ENCODE results near the gene EDAR.

EDAR gene

DNA sequence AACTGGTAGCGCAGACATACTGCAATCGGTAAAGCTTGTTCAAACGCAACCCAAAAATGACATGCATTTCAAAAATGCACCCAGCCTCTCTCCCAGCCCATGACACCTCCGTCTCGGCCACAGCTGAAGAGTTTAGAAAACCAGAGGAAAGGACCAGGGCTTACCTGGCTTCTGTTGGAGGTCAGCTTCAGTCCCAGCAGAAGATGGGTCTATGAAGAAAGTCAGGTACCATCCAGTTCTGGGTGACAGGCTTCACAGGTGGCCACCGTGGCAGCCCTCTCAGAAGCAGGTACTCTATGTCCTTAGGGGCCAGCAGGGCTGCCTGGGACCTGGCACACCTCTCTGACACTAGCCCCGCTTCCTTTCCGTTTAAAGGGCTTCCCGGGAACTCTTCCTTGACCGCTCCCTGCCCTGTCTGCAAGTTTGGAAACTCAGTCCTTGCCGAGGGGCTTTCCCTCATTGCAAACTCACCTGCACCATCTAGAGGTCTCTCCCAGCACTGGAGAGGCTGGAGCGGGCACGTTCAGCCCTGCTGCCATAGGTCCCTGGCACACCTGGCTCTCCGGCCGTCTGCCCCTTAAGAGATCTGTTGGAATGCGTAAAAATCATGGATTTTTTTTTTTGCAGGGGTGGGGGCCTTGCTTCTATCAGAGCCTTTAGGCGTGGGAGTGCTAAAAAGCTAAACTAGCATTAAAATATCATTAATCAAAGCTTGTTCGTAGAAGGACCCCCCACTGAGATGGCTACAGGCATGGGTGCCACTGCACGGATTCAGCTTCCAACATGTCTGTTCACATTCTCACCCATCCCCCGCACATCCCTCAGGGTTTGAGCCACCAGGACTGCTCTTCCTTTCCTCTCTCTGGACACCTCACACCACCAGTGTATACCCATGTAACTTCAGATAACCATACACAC, at the start of gene EDAR:
TSS of gene EDAR (minus strand) at position 425 of the 918 bp plus-strand sequence. CDS start 58,206 bp downstream, outside the sequence.
- peak; percentile 70 for DNase-seq

- no peak for DNase-seq
Measured at GRCh38 chr2:109033171-109033570, 44.2 kb upstream of the EDAR start.

- DNase-seq = no peak
Measured at GRCh38 chr2:109032229-109032820, 43.3 kb upstream of the EDAR start.

DNA sequence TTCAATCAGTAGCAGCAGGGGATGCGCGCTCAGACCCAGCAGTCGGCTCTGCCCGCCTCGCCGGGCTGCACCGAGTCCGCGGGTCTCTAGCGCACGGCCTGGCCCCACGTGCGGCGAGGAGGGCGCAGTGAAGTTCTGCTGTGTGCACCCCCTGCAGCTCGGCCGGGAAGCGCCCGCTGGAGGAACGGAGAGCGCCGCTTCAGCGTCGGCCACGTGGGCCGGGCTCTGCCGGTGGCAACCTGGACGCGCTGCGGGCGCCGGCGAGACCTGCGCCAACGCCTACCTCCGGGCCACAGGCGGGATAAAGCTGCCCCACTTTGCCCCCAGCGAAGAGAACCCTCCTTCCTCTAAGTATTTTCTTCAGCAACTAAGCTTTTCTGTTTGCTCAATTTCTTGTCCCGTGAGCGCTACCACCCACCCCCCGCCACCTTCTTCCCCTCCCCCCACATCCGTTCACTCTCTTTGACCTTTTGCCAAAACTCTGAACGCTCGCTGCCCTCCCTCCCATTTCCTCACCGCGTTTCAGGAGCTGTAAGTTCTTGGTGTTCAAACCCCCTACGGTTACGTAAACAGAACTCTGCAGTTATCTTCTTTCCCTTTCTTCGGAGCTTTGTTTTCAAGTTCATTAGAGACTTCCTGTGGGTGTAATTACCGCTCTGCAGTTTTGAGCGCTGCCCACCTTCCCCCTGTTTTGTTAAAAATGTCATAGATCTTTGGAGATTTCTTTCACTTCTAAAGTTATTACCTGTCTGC, 42.6 kb upstream of the EDAR start:
- DNase-seq = peak; percentile 46

DNA sequence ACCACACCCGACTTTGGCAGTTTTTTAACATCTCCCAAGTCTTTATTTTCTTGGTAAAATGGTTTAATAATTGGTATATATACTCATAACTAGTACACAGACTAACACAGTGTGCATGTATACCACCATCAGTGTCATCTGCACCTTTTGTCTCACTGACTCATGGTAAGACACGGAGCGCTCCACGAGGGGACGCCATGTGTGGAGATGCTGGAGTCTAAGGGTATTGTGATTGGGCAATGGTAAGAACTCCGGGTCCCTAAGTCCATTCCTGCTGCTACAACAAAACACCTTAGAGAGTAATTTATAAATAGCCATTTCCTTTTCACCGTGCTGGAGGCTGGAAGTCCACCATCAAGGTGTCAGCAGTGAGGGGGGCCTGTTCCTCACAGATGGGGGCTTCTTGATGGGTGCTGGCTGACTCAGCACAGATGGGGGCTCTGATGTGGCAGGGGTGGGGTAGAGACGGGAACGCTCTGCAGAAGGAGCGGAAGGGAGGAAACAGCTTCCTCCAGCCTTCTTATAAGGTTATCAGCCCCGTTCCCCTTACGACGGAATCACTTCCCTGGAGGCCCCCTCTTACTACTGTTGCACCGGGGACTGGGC, 42.0 kb upstream of the EDAR start:
- no peak for DNase-seq

DNA sequence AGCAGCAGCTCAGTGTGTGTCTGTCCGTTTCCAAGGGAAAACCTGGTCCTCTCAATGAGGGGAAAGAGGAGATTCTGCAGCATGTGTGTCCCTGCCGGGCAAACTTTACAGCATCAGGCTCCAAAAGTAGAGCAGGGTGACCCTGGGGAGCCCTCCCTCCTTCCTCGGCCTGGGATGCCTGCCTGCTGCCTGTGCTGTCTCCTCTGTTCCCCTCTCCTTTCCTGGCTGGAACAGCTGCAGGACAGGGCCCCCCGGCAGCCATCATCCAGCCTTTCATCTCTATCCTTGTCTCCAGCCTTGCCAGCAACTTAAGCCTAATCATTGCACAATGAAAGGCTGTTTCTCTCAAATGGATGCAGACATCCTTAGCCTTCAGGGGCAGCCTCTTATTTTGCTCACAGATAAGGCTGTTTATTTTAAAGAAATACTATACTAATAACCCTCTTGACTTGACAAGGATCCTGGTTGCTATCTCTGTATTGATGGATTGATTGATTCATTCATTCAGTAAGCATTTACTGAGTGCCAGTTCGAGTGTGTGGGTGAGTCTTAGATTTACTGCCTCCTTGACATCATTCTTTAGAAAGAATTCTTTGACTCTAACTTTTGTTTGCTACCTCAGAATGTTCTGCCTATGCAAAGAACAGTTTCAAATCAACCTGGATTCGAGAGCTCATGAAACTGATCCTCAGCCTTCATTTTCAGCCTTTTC, 40.6 kb upstream of the EDAR start:
- no peak for DNase-seq

GRCh38 chr2:109028738-109029489, 39.9 kb upstream of the EDAR start:
- no peak for DNase-seq

DNA sequence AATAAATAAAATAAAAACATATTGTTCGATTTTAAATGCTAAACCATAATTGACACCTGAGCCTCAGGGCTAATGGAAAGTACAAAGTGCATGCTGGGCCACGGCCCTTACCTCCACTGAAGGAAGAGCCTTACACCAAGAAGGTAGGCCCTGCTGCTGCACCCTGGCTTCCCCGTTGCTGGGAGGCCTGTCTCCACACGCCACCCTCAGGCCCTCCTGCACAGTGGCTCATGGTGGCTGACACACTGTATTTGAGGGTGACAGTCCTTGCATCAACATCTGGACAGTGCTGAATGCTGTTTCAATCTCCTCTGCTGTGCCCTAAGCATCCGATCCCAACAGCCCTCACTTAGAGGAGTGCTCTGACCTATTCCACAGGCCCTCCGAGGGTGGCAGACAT, 39.3 kb upstream of the EDAR start:
- DNase-seq = no peak

DNA sequence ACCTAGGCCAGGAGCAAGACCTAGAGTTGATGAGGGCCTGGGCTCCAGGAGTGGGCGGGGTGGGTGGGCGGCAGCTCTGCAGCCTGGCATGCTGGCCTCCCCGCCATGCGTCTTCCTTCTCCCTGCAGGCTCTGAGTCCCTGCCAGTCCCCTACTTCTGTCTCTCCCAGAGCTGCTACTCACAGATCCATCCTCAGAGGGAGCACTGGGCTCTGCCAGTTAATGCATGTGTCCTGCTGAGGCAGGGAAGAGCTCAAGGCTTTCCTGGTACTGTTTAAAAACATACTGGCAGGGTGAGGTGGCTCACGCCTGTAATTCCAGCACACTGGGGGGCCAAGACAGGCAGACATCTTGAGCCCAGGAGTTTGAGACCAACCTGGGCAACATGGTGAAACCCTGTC, 38.7 kb upstream of the EDAR start:
- DNase-seq = no peak

GRCh38 chr2:109024477-109024876, 35.5 kb upstream of the EDAR start:
- no peak for DNase-seq

DNA sequence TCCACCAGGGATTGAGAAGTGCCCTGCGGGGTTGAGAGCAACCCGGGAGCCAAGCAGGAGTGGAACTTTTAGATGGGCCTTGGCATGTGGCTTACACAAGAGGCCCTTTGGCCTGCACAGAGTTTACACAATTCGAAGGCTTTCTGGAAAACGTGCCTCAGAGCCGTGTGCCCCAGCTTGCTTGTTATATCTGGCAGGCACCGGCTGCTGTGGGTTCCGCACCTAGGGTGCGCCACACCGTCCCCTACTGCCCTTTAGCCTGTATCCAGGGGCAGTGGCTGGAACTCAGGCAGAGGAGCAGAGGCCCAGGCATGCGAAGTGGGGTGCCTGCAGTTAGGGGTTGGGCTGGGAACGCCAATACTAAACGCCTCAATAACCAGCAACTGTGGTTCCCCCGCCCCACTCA, 32.9 kb upstream of the EDAR start:
- DNase-seq = no peak

DNA sequence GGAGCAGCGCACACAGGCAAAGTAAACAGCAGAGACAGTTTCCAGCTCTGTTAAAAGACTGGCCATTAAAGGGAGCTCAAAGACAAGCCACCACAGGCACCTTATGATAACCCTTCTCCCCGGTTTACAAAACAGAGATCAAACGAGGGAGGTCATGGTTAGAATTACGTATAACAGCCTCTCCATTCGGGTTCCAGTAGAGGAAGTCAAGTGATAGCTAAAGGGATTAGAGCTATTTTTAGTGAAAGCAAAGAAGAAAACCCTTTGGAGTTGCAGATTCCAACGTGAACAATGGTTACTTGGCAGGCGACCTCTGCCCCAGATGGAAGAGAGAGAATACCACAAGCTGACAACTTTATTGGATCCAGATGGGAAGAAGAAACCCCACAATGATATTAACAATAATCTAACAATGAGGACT, 31.2 kb upstream of the EDAR start:
- no peak for DNase-seq

GRCh38 chr2:109018452-109018851, 29.4 kb upstream of the EDAR start:
- DNase-seq = no peak

GRCh38 chr2:109017017-109017416, 28.0 kb upstream of the EDAR start:
- DNase-seq = no peak

GRCh38 chr2:109016376-109016775, 27.4 kb upstream of the EDAR start:
- DNase-seq = no peak

DNA sequence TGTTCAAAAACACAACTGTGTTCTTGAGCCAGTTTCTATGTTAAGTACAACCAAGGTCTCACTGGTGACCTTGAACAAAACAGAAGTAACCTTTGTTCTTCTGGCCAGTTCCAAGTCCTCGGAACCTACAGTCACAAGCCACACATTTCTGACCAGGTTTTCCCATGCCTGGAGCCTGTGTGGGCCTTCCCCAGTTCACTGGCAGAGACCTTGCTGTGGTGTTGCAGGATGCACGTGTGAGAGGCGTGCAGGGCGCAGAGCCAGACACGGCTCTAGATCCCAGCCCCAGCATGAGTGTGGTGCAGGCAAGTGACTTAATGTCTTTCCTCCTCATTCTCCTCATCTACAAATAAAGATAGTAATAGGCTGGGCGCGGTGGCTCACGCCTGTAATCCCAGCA, 25.5 kb upstream of the EDAR start:
- no peak for DNase-seq

DNA sequence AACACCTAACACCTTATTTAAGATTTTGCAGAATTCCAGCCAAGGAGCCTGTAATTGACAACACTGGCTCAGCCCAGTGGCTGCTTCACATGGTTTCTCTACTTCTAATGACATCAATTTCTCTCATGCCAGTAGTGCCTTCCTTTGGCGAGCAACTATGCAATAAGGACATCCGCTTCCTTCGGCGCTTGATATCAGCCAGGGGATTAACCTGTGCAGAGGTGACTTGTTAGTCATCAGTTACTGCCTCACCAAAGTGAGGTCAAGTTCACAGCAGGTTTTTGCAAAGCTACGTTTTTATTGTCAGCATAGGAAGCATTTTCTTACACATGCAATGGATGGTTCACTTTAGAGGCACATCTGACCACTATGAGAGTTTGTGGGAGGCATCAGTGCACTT, 24.0 kb upstream of the EDAR start:
- DNase-seq = no peak

- DNase-seq = no peak
Measured at GRCh38 chr2:109009920-109010610, 21.0 kb upstream of the EDAR start.

GRCh38 chr2:109006971-109007370, 18.0 kb upstream of the EDAR start:
- DNase-seq = no peak

DNA sequence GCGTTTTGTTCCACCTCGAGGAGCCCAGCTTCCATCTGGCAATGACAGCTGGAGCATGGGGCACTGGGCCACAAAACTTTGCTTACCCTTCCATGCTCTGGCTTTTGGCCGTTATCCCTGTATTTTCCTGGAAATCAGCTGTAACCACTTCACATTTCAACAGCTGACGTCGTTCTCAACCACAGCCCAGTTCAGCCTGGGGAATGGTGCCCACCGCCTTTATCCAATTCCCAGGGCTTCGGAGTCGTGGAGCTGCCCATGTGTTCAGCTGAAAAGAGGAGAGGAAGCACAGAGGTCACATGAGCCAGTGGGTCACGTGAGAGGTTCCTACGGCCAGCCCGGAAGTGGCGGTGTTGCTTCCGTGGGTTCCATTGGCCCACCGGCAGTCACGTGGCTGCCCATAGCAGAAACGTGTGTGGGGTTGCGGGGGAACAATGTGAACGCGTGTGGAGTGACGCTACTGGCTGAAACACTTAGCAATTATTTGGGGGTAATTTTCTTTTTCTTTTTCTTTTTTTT, 16.7 kb upstream of the EDAR start:
- peak; percentile 83 for DNase-seq

- DNase-seq = no peak
Measured at GRCh38 chr2:109001201-109001600, 12.2 kb upstream of the EDAR start.

Measured in right hindlimb (tissue), 1 donor.